ENCODE results near the gene INPP4A.
"Not testable (repeated sequence)": the region's sequence is repeated elsewhere in the genome, so short reads cannot be mapped to it uniquely, and the experiment has no call there.

Gene INPP4A

DNA sequence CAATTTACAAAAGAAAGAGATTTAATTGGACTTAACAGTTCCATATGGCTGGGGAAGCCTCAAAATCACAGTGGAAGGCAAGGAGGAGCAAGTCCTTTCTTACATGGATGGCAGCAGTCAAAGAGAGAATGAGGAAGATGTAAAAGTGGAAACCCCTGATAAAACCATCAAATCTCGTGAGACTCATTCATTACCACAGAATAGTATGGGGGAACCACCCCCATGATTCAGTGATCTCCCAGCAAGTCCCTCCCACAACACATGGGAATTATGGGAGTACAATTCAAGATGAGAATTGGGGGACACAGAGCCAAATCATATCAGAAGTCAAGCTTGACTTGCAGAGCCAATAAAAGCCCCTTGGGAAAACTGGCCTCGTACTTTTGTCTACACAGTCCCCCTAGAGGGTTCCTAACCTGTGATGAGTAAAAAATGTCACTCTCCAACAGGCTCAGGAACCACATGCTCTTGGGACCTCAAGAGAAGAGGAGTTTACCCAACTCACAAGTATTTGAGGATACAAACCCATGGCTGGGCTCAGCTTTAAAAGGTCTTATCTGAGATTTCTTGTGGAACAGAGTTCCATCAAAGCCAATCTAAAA is 11.2 kb upstream of the INPP4A start:
- Histone ChIP-seq H3K9me3 (ENCODE audit: insufficient read depth, low read length) (peaks cover 13% of the 10 kb centered on the region; the same call in 1 of the 2 replicates), H3K27me3 (ENCODE audit: low read depth, low read length) (no peaks in the 10 kb centered on the region), H3K36me3 (replicated peaks; ENCODE audit: low read depth, low read length) (no peaks in the 10 kb centered on the region), H3K9ac (ENCODE audit: low read length) (no peak overlapping the region), H3K27ac (ENCODE audit: low read length) (no peak overlapping the region), H4K20me1 (ENCODE audit: insufficient read depth, low read length) (no peaks in the 10 kb centered on the region), H2AFZ (ENCODE audit: low read depth, low read length) (no peak overlapping the region), H3K4me2 (ENCODE audit: low read length) (no peak overlapping the region), H3K4me3 (ENCODE audit: low read length) (no peak overlapping the region), H3K79me2 (ENCODE audit: low read length) (no peaks in the 10 kb centered on the region), H3K4me1 (ENCODE audit: low read length) (peaks cover 4% of the 10 kb centered on the region; the same call in 1 of the 2 replicates)
- TF ChIP-seq CTCF (IDR thresholded peaks at IDR 0.05; ENCODE audit: low read depth, low read length) (no peak), EZH2phosphoT487 (IDR thresholded peaks at IDR 0.05; ENCODE audit: low read depth) (no peak)

DNA sequence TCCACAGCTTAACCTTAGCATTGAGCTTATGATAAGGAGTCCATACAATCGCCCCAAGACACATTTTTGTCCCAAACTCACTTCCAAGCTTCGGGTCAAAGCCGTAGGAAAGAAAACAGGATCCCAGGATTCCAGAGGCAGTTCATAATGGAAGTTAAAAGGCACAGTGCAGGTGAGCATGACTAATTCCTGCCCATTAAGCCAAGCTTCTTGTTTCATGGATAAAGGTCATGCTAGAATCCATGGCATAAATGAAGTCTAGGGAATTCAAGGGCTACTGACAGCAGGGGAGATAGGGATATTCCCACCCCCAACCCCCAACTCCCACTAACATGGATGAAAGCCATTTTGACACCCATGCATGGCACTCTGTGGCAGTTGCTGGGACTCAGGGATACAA is 10.2 kb upstream of the INPP4A start:
- Histone ChIP-seq H3K4me1 (ENCODE audit: low read length) (peaks cover 11% of the 10 kb centered on the region; the same call in 1 of the 2 replicates), H3K27me3 (ENCODE audit: low read depth, low read length) (no peaks in the 10 kb centered on the region), H2AFZ (ENCODE audit: low read depth, low read length) (no peak overlapping the region), H3K4me3 (ENCODE audit: low read length) (no peak overlapping the region), H3K36me3 (replicated peaks; ENCODE audit: low read depth, low read length) (no peaks in the 10 kb centered on the region), H3K9me3 (ENCODE audit: insufficient read depth, low read length) (peaks cover 22% of the 10 kb centered on the region; the same call in 1 of the 2 replicates), H3K9ac (ENCODE audit: low read length) (no peak overlapping the region), H3K79me2 (ENCODE audit: low read length) (no peaks in the 10 kb centered on the region), H4K20me1 (ENCODE audit: insufficient read depth, low read length) (no peaks in the 10 kb centered on the region), H3K4me2 (ENCODE audit: low read length) (no peak overlapping the region), H3K27ac (ENCODE audit: low read length) (no peak overlapping the region)
- no peak for TF ChIP-seq EZH2phosphoT487 (IDR thresholded peaks at IDR 0.05; ENCODE audit: low read depth)
- TF ChIP-seq CTCF (IDR thresholded peaks at IDR 0.05; ENCODE audit: low read depth, low read length), result no peak

GRCh38 chr2:98435670-98436069 is 9.0 kb upstream of the INPP4A start:
- H3K79me2 ChIP-seq (ENCODE audit: low read length); H3K9ac ChIP-seq (ENCODE audit: low read length); H3K36me3 ChIP-seq (replicated peaks; ENCODE audit: low read depth, low read length); H3K27ac ChIP-seq (ENCODE audit: low read length); H3K27me3 ChIP-seq (ENCODE audit: low read depth, low read length); H4K20me1 ChIP-seq (ENCODE audit: insufficient read depth, low read length); H3K4me2 ChIP-seq (ENCODE audit: low read length); H3K4me3 ChIP-seq (ENCODE audit: low read length); H2AFZ ChIP-seq (ENCODE audit: low read depth, low read length): not testable (repeated sequence)
- Histone ChIP-seq H3K4me1 (ENCODE audit: low read length) (peaks cover 11% of the 10 kb centered on the region; the same call in 1 of the 2 replicates), H3K9me3 (ENCODE audit: insufficient read depth, low read length) (peaks cover 27% of the 10 kb centered on the region; the same call in 1 of the 2 replicates)

- H3K79me2 ChIP-seq (ENCODE audit: low read length), result no peaks in the 10 kb centered on the region
- peaks cover 27% of the 10 kb centered on the region; the same call in 1 of the 2 replicates for H3K9me3 ChIP-seq (ENCODE audit: insufficient read depth, low read length)
- H2AFZ ChIP-seq (ENCODE audit: low read depth, low read length), result no peak overlapping the region
- H4K20me1 ChIP-seq (ENCODE audit: insufficient read depth, low read length), result no peaks in the 10 kb centered on the region
- H3K4me3 ChIP-seq (ENCODE audit: low read length), result no peak overlapping the region
- H3K27ac ChIP-seq (ENCODE audit: low read length), result no peak overlapping the region
- H3K27me3 ChIP-seq (ENCODE audit: low read depth, low read length), result no peaks in the 10 kb centered on the region
- TF ChIP-seq CTCF (IDR thresholded peaks at IDR 0.05; ENCODE audit: low read depth, low read length), result no peak
- no peak for TF ChIP-seq EZH2phosphoT487 (IDR thresholded peaks at IDR 0.05; ENCODE audit: low read depth)
- no peak overlapping the region for H3K9ac ChIP-seq (ENCODE audit: low read length)
- H3K36me3 ChIP-seq (replicated peaks; ENCODE audit: low read depth, low read length), result peaks cover 3% of the 10 kb centered on the region
- no peak overlapping the region for H3K4me2 ChIP-seq (ENCODE audit: low read length)
- H3K4me1 ChIP-seq (ENCODE audit: low read length), result peaks cover 20% of the 10 kb centered on the region
Observed at GRCh38 chr2:98436734-98437133, 7.9 kb upstream of the INPP4A start.

Measured in OCI-LY3 (cell line).